B cell (primary cell): ENCODE measurements around the gene RREB1. TPM values are rescaled to one million over a fixed set of nuclear protein-coding genes. Genes with fewer than 3 reads are reported as not detected.

Experiments
- ATAC-seq: fragments of 200-7000 bp; cut with Tn5 transposase; one replicate; pipeline ENCODE4 v1.10.0; 2021; ENCODE audit warnings: low read depth, mild to moderate bottlenecking, moderate number of reproducible peaks, moderate library complexity
- CTCF ChIA-PET: fragments of 350-600 bp; sonication (Branson Sonifier 250); formaldehyde crosslinking; loops from one replicate; lab custom pipeline; 2021; ENCODE audit warnings: antibody characterized with exemption, inconsistent platforms; lab: Charles Lee
- POLR2A ChIA-PET: fragments of 350-600 bp; sonication (Branson Sonifier 250); formaldehyde crosslinking; loops from one replicate; lab custom pipeline; 2021; ENCODE audit warnings: antibody characterized with exemption; lab: Charles Lee
- DNase-seq: peaks from one replicate; pipeline ENCODE4 v3.0.0; 2013
- H2AFZ ChIP-seq: 2 replicates; pipeline ENCODE4 v1.6.1; 2012; ENCODE audit warnings: mild to moderate bottlenecking, low read depth, low read length; ENCODE audit not compliant: insufficient read depth, poor library complexity, severe bottlenecking
- H3K27ac ChIP-seq, 2 donors: 1 replicate in 1 of 2; 2 replicates in 1 of 2; pipeline ENCODE4 v1.5.1; 2012 to 2013; ENCODE audit warnings: low read length in 2 of 2, mild to moderate bottlenecking in 2 of 2, moderate library complexity in 1 of 2
- H3K27me3 ChIP-seq, 4 experiments: fragments of 200-600 bp in 1 of 4; sonication (generic) in 1 of 4; replicated peaks in 1 of 4; 1 replicate in 2 of 4; 2 replicates in 2 of 4; pipeline versions ENCODE4 v1.6.1 to v1.7.0; 2013 to 2016; ENCODE audit warnings: low read length in 3 of 4, mild to moderate bottlenecking in 2 of 4, mixed read lengths in 1 of 4, moderate library complexity in 1 of 4; ENCODE audit not compliant: insufficient read depth in 4 of 4, control insufficient read depth in 3 of 4; ENCODE audit errors: control extremely low read depth in 1 of 4
- H3K36me3 ChIP-seq, 2 experiments: replicated peaks in 1 of 2; 1 replicate in 1 of 2; 2 replicates in 1 of 2; pipeline versions ENCODE4 v1.6.1 to v1.7.1; 2013; ENCODE audit warnings: low read length in 1 of 2; ENCODE audit not compliant: insufficient read depth in 2 of 2, control insufficient read depth in 1 of 2; ENCODE audit errors: control extremely low read depth in 1 of 2, extremely low read depth in 1 of 2
- H3K4me1 ChIP-seq, 2 donors: fragments of 200-600 bp in 1 of 2; sonication (generic) in 1 of 2; 1 replicate in 1 of 2; 2 replicates in 1 of 2; pipeline versions ENCODE4 v1.5.1 to v1.6.1; 2013 to 2017; ENCODE audit warnings: low read length in 2 of 2; ENCODE audit not compliant: control insufficient read depth in 2 of 2, insufficient read depth in 2 of 2
- H3K4me2 ChIP-seq: replicated peaks from 2 replicates; pipeline ENCODE3; 2012; ENCODE audit warnings: mild to moderate bottlenecking, low read depth, low read length; ENCODE audit not compliant: poor library complexity, severe bottlenecking
- H3K4me3 ChIP-seq, 5 experiments: fragments of 200-600 bp in 1 of 5; sonication (generic) in 1 of 5; 1 replicate in 3 of 5; 2 replicates in 2 of 5; pipeline versions ENCODE4 v1.5.1 to v1.7.0; 2011 to 2016; ENCODE audit warnings: low read length in 4 of 5, mild to moderate bottlenecking in 4 of 5, low read depth in 2 of 5, control low read depth in 1 of 5, moderate library complexity in 1 of 5; ENCODE audit not compliant: insufficient read depth in 1 of 5; ENCODE audit errors: control extremely low read depth in 1 of 5, extremely low read depth in 1 of 5
- H3K79me2 ChIP-seq: fragments of 200-600 bp; sonication (generic); one replicate; pipeline ENCODE4 v1.6.0; 2016; ENCODE audit warnings: low read length; ENCODE audit not compliant: control insufficient read depth, insufficient read depth
- H3K9ac ChIP-seq: fragments of 200-600 bp; sonication (generic); 2 replicates; pipeline ENCODE4 v1.6.1; 2017; ENCODE audit warnings: mild to moderate bottlenecking, low read length, moderate library complexity
- H3K9me3 ChIP-seq, 3 donors: one replicate each; pipeline versions ENCODE4 v1.6.1 to v1.7.1; 2013; ENCODE audit warnings: low read length in 2 of 3; ENCODE audit not compliant: control insufficient read depth in 2 of 3, insufficient read depth in 1 of 3; ENCODE audit errors: control extremely low read depth in 1 of 3
- H4K20me1 ChIP-seq: 2 replicates; pipeline ENCODE4 v1.6.0; 2012; ENCODE audit warnings: mild to moderate bottlenecking, low read length; ENCODE audit not compliant: insufficient read depth, control insufficient read depth, poor library complexity, severe bottlenecking
- H3K27ac Mint-ChIP-seq: one replicate; pipeline ENCODE4 v1.8.0; 2021; ENCODE audit warnings: mixed read lengths
- H3K27me3 Mint-ChIP-seq: one replicate; pipeline ENCODE4 v1.8.0; 2021; ENCODE audit warnings: mixed read lengths
- H3K4me1 Mint-ChIP-seq: one replicate; pipeline ENCODE4 v1.8.0; 2021; ENCODE audit warnings: mixed read lengths
- H3K4me3 Mint-ChIP-seq: one replicate; pipeline ENCODE4 v1.8.0; 2021; ENCODE audit warnings: mixed read lengths
- H3K9me3 Mint-ChIP-seq: one replicate; pipeline ENCODE4 v1.8.0; 2022; ENCODE audit warnings: mixed read lengths; ENCODE audit not compliant: insufficient read depth
- EZH2 ChIP-seq: IDR thresholded peaks from 2 replicates; pipeline ENCODE4 v1.6.1; 2012; ENCODE audit warnings: borderline replicate concordance, low read depth, mild to moderate bottlenecking, moderate library complexity, low read length; ENCODE audit not compliant: insufficient read depth, poor library complexity, severe bottlenecking
- WGBS: methylation state at CpG from one replicate; pipeline ENCODE4 v1.1.5; 2013; ENCODE audit warnings: missing lambda C conversion rate; ENCODE audit not compliant: insufficient coverage; 5-methylcytosine and 5-hydroxymethylcytosine counted together
- intact Hi-C: fragments of 100-400 bp; cut with micrococcal nuclease; formaldehyde crosslinking; loops from one replicate; pipeline ENCODE4 v1.10.0; 2022
- polyA plus RNA-seq: library from polyadenylated mRNA; depleted of rRNA; stranded (reverse); fragments of >200 nt; gene quantifications from 2 replicates; pipeline ENCODE4 v1.2.3, GENCODE V29; 2012
- total RNA-seq, 2 donors: library from RNA; stranded (reverse); fragments of 120-200 nt in 1 of 2; gene quantifications; 1 replicate in 1 of 2; 2 replicates in 1 of 2; pipeline versions ENCODE4 v1.2.3 to v1.2.4, GENCODE V29; 2013 to 2022
- TF ChIP-seq, protein P1 (sequence below): fragments of 200-600 bp; IDR thresholded peaks from one replicate; pipeline ENCODE4 v1.8.0; 2022; ENCODE audit warnings: antibody characterized with exemption, mild to moderate bottlenecking

The RREB1 gene
- total and polyA plus RNA-seq, 2 donors (not counting 1 experiment from before 2014, with no cell fraction given), result 10.4 to 58.6 TPM

DNA sequence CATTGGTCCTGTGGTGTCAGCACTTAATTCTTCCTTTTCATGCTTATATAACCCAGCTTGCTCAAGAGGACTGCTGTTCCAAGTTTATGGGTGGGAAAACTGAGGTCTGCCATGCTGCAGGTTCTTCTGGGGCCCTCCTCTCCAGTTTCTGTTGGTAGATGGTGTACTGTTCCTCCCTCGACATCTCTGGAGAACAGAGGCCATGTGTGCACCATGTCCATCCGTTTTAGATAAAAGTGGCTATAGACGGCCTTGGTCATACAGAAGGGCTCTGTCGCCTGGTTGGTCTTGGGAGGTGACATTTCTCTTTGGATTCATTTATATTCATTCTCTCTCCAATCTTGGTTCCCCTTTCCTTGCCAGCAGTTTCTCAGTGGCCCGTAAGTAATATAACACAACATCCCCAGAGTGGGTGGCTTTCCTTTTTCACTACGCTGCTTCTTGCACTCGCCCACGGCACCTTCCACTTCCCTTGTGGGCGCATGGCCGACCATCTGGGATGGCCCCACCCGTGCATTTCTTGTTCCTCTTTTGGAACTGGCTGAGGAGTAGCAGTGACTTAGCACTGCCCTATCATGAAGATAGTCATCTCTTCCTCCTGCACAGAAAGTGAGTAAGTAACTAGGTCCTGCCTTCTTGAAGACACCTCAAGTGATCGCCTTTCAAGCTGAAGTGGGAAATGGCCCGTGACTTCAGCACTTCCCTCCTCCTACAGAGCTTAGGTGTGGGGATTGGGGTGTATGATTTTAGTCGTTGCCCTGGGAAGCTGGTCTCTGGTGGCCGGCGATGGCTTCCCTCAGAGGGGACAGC, 94.2 kb downstream of the RREB1 start:
- H3K4me1 ChIP-seq, result peaks cover 40 to 46% of the 10 kb centered on the region in 2 donors
- Mint-ChIP-seq H3K4me1 (peaks cover 52% of the 10 kb centered on the region), H3K9me3 (no peaks in the 10 kb centered on the region), H3K4me3 (peak overlapping the region; percentile 62), H3K27ac (peak overlapping the region; percentile 88), H3K27me3 (no peaks in the 10 kb centered on the region)
- intact Hi-C loops, result loop anchor here (1.0 kb wide), 2 partner anchors 14 to 95 kb away; partner anchors contain the start of gene RREB1
- H2AFZ ChIP-seq, result no peak overlapping the region
- DNase-seq, result peak; percentile 87
- peaks cover 32% of the 10 kb centered on the region for H3K79me2 ChIP-seq
- ChIA-PET POLR2A (interaction anchor here (0.6 to 0.7 kb wide), 2 partner anchors 53 to 55 kb away, joined by 3 read pairs; no protein-coding TSS in a partner anchor), CTCF (interaction anchor here (0.8 to 0.9 kb wide), 2 partner anchors 42 to 443 kb away, joined by 3 read pairs; no protein-coding TSS in a partner anchor)
- peaks cover 0 to 14% of the 10 kb centered on the region in 2 experiments for H3K36me3 ChIP-seq
- no peak overlapping the region for H3K9ac ChIP-seq
- peak overlapping the region; percentile 63 for H3K4me2 ChIP-seq
- H3K27ac ChIP-seq, result peak overlapping the region; percentile 48 to 69
- no peak for TF ChIP-seq EZH2
- TF ChIP-seq, protein P1, sequence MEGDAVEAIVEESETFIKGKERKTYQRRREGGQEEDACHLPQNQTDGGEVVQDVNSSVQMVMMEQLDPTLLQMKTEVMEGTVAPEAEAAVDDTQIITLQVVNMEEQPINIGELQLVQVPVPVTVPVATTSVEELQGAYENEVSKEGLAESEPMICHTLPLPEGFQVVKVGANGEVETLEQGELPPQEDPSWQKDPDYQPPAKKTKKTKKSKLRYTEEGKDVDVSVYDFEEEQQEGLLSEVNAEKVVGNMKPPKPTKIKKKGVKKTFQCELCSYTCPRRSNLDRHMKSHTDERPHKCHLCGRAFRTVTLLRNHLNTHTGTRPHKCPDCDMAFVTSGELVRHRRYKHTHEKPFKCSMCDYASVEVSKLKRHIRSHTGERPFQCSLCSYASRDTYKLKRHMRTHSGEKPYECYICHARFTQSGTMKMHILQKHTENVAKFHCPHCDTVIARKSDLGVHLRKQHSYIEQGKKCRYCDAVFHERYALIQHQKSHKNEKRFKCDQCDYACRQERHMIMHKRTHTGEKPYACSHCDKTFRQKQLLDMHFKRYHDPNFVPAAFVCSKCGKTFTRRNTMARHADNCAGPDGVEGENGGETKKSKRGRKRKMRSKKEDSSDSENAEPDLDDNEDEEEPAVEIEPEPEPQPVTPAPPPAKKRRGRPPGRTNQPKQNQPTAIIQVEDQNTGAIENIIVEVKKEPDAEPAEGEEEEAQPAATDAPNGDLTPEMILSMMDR, result no peak
- WGBS, result 14% methylated on average over 11 of the region's 16 CpGs
- H3K9me3 ChIP-seq, result no peaks in the 10 kb centered on the region
- peak; percentile 97 for ATAC-seq
- peak overlapping the region in 3 of 5 experiments; percentile 3 to 9 (median 7) for H3K4me3 ChIP-seq
- H3K27me3 ChIP-seq, result no peaks in the 10 kb centered on the region
- peaks cover 51% of the 10 kb centered on the region for H4K20me1 ChIP-seq

DNA sequence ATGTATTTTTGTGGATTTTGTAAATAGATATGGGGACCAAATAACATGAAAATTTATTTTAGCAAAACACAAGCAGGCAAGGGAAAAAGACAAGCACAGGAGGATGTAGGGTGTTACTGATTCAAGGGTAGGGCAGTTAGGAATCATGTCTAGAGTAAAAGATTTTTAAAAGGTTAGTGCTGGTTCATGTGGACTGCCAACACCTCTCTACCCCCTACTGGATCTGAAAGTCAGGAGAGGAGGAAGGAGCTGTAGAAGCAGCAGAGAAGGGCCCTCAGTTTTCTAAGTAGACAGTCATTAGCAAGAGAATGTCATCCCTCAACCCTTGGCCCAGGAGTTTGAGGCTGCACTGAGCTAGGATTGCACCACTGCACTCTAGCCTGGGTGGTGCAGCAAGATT, 95.2 kb downstream of the RREB1 start:
- no peak overlapping the region for H2AFZ ChIP-seq
- H3K36me3 ChIP-seq, result peaks cover 0 to 14% of the 10 kb centered on the region in 2 experiments
- Mint-ChIP-seq H3K4me1 (peaks cover 62% of the 10 kb centered on the region), H3K9me3 (no peaks in the 10 kb centered on the region), H3K27me3 (no peaks in the 10 kb centered on the region), H3K27ac (peak overlapping the region; percentile 88), H3K4me3 (no peak overlapping the region)
- ChIA-PET POLR2A (no interaction called here), CTCF (no interaction called here)
- H3K9me3 ChIP-seq, result no peaks in the 10 kb centered on the region
- TF ChIP-seq EZH2, result no peak
- TF ChIP-seq, protein P1, result no peak
- peaks cover 42% of the 10 kb centered on the region for H3K79me2 ChIP-seq
- intact Hi-C loops, result loop anchor here (1.0 kb wide), 2 partner anchors 15 to 96 kb away; partner anchors contain the start of gene RREB1
- H3K4me1 ChIP-seq, result peaks cover 47 to 53% of the 10 kb centered on the region in 2 donors
- H3K27me3 ChIP-seq, result no peaks in the 10 kb centered on the region
- H3K27ac ChIP-seq, result peak overlapping the region in 1 of 2 donors; percentile 69
- H3K4me3 ChIP-seq, result no peak overlapping the region
- peak overlapping the region; percentile 63 for H3K4me2 ChIP-seq
- DNase-seq (no peak), ATAC-seq (no peak)
- H4K20me1 ChIP-seq, result peaks cover 60% of the 10 kb centered on the region
- no peak overlapping the region for H3K9ac ChIP-seq
